OCI-LY1 (cell line): ENCODE results near the gene CD164L2.

Experiments
- CTCF ChIP-seq: fragments of 200-600 bp; sonication (generic), shearing (Covaris generic); IDR thresholded peaks from 2 replicates; pipeline ENCODE4 v1.5.1; 2017; ENCODE audit warnings: mild to moderate bottlenecking, antibody characterized with exemption, low read length, moderate library complexity, mixed read lengths
- EZH2 ChIP-seq: fragments of 200-600 bp; sonication (generic), shearing (Covaris generic); IDR thresholded peaks from 2 replicates; pipeline ENCODE4 v1.8.0; 2017; ENCODE audit warnings: borderline replicate concordance, mixed run types, mild to moderate bottlenecking, antibody characterized with exemption, low read length, moderate library complexity, mixed read lengths

- TF ChIP-seq CTCF (peak; percentile 21; the same call in 1 of the 2 replicates), EZH2 (no peak)
Observed at GRCh38 chr1:27402349-27402754, 19.2 kb upstream of the CD164L2 start.
